IMR-90 (cell line): ENCODE measurements around the gene ACOX3. TPM values are rescaled to one million over a fixed set of nuclear protein-coding genes. Genes with fewer than 3 reads are reported as not detected.

Source experiments
- ATAC-seq: fragments of 200-7000 bp; cut with Tn5 transposase; 2 replicates; pipeline ENCODE4 v1.9.1; 2020; ENCODE audit warnings: low read depth, mild to moderate bottlenecking, moderate library complexity
- BruUV-seq: library from RNA; stranded (reverse); fragments of 400-500 nt; replicated peaks from 2 replicates; lab custom pipeline; 2021; lab: Mats Ljungman, UMichigan
- CTCF ChIA-PET: fragments of 300-600 bp; formaldehyde crosslinking; extraction: SDS; loops from one replicate; lab custom pipeline; 2021; ENCODE audit warnings: antibody characterized with exemption; lab: Yijun Ruan, JAX
- POLR2A ChIA-PET: fragments of 300-600 bp; sonication (Branson Sonifier 250); formaldehyde crosslinking; loops from one replicate; lab custom pipeline; 2022; ENCODE audit warnings: antibody characterized with exemption; ENCODE audit not compliant: unreplicated experiment; lab: Charles Lee
- DNase-seq: peaks from one replicate; pipeline ENCODE4 v3.0.0; 2013
- H2AFZ ChIP-seq: replicated peaks from 2 replicates; pipeline ENCODE3; 2013; ENCODE audit warnings: low read length, mild to moderate bottlenecking; ENCODE audit not compliant: poor library complexity
- H2AK5ac ChIP-seq: 2 replicates; pipeline ENCODE4 v1.6.1; 2013; ENCODE audit warnings: low read depth, low read length, inconsistent platforms
- H2AK9ac ChIP-seq: replicated peaks from 2 replicates; pipeline ENCODE3; 2013; ENCODE audit warnings: mild to moderate bottlenecking, low read depth, low read length, moderate library complexity; ENCODE audit not compliant: poor library complexity
- H2BK120ac ChIP-seq: 2 replicates; pipeline ENCODE4 v1.6.1; 2013; ENCODE audit warnings: low read depth, low read length, inconsistent platforms
- H2BK15ac ChIP-seq: 3 replicates; pipeline ENCODE4 v1.6.1; 2013; ENCODE audit warnings: low read depth, low read length, inconsistent platforms
- H2BK20ac ChIP-seq: 2 replicates; pipeline ENCODE4 v1.6.1; 2013; ENCODE audit warnings: low read depth, mild to moderate bottlenecking, inconsistent platforms, low read length, moderate library complexity
- H2BK5ac ChIP-seq: 2 replicates; pipeline ENCODE4 v1.6.1; 2013; ENCODE audit warnings: mild to moderate bottlenecking, low read depth, low read length, inconsistent platforms; ENCODE audit not compliant: poor library complexity, severe bottlenecking
- H3K14ac ChIP-seq: replicated peaks from 2 replicates; pipeline ENCODE4 v1.6.1; 2013; ENCODE audit warnings: low read depth, low read length, inconsistent platforms
- H3K18ac ChIP-seq: 2 replicates; pipeline ENCODE4 v1.6.1; 2013; ENCODE audit warnings: low read depth, low read length, control low read depth
- H3K23ac ChIP-seq: 2 replicates; pipeline ENCODE4 v1.6.1; 2013; ENCODE audit warnings: low read depth, low read length, inconsistent platforms
- H3K27ac ChIP-seq: 2 replicates; pipeline ENCODE4 v1.5.1; 2013; ENCODE audit warnings: mild to moderate bottlenecking, control low read depth, low read length; ENCODE audit not compliant: insufficient read depth
- H3K27me3 ChIP-seq: 2 replicates; pipeline ENCODE4 v1.6.1; 2013; ENCODE audit warnings: low read length; ENCODE audit not compliant: control insufficient read depth, insufficient read depth
- H3K36me3 ChIP-seq: 2 replicates; pipeline ENCODE4 v1.6.1; 2013; ENCODE audit warnings: low read length, mixed read lengths; ENCODE audit not compliant: control insufficient read depth, insufficient read depth
- H3K4ac ChIP-seq: 2 replicates; pipeline ENCODE4 v1.6.1; 2013; ENCODE audit warnings: low read depth, low read length, inconsistent platforms
- H3K4me1 ChIP-seq: 2 replicates; pipeline ENCODE4 v1.6.1; 2013; ENCODE audit warnings: low read length, mixed read lengths; ENCODE audit not compliant: control insufficient read depth, insufficient read depth
- H3K4me2 ChIP-seq: 2 replicates; pipeline ENCODE4 v1.6.1; 2013; ENCODE audit warnings: low read depth, mild to moderate bottlenecking, control low read depth, low read length, moderate library complexity
- H3K4me3 ChIP-seq: 2 replicates; pipeline ENCODE4 v1.5.1; 2013; ENCODE audit warnings: low read depth, mild to moderate bottlenecking, control low read depth, low read length, moderate library complexity; ENCODE audit not compliant: insufficient read depth
- H3K56ac ChIP-seq: 2 replicates; pipeline ENCODE4 v1.6.1; 2013; ENCODE audit warnings: low read length, inconsistent platforms; ENCODE audit not compliant: insufficient read depth; ENCODE audit errors: extremely low read depth
- H3K79me1 ChIP-seq, 2 experiments: 2 replicates each; pipeline ENCODE4 v1.6.1; 2013; ENCODE audit warnings: low read length in 2 of 2, inconsistent platforms in 1 of 2, low read depth in 1 of 2
- H3K9ac ChIP-seq: 2 replicates; pipeline ENCODE4 v1.6.1; 2013; ENCODE audit warnings: low read depth, low read length, control low read depth
- H3K9me1 ChIP-seq: 2 replicates; pipeline ENCODE4 v1.6.1; 2013; ENCODE audit warnings: low read length, inconsistent platforms; ENCODE audit not compliant: insufficient read depth
- H3K9me3 ChIP-seq: 2 replicates; pipeline ENCODE4 v1.6.1; 2013; ENCODE audit warnings: low read length; ENCODE audit not compliant: control insufficient read depth, insufficient read depth
- H4K20me1 ChIP-seq: 2 replicates; pipeline ENCODE4 v1.6.1; 2013; ENCODE audit warnings: low read length, inconsistent platforms; ENCODE audit not compliant: insufficient read depth
- H4K5ac ChIP-seq: 2 replicates; pipeline ENCODE4 v1.6.1; 2013; ENCODE audit warnings: mild to moderate bottlenecking, low read depth, low read length, control low read depth
- H4K8ac ChIP-seq, 2 experiments: 2 replicates each; pipeline ENCODE4 v1.6.1; 2013; ENCODE audit warnings: low read depth in 2 of 2, low read length in 2 of 2, control low read depth in 1 of 2, inconsistent platforms in 1 of 2
- H4K91ac ChIP-seq: 2 replicates; pipeline ENCODE4 v1.6.1; 2013; ENCODE audit warnings: low read depth, low read length, inconsistent platforms; ENCODE audit not compliant: insufficient read depth
- BHLHE40 ChIP-seq: fragments of 150-350 bp; IDR thresholded peaks from 2 replicates; pipeline ENCODE4 v1.6.1; 2016; ENCODE audit warnings: mild to moderate bottlenecking, low read depth, low read length
- CEBPB ChIP-seq: IDR thresholded peaks from 2 replicates; pipeline ENCODE4 v1.6.1; 2012; ENCODE audit warnings: low read depth, low read length, improper control_type of control experiment
- CHD1 ChIP-seq: IDR thresholded peaks from 2 replicates; pipeline ENCODE4 v1.6.1; 2012; ENCODE audit warnings: low read depth, low read length, improper control_type of control experiment
- FOS ChIP-seq: fragments of 150-350 bp; IDR thresholded peaks from 2 replicates; pipeline ENCODE4 v1.6.1; 2016; ENCODE audit warnings: low read depth, low read length
- MAFK ChIP-seq: IDR thresholded peaks from 2 replicates; pipeline ENCODE4 v1.6.1; 2012; ENCODE audit warnings: low read depth, low read length, improper control_type of control experiment
- MAZ ChIP-seq: IDR thresholded peaks from 2 replicates; pipeline ENCODE4 v1.6.1; 2012; ENCODE audit warnings: low read depth, mild to moderate bottlenecking, low read length, improper control_type of control experiment, moderate library complexity, borderline replicate concordance
- MXI1 ChIP-seq: IDR thresholded peaks from 2 replicates; pipeline ENCODE4 v1.6.1; 2012; ENCODE audit warnings: low read depth, mild to moderate bottlenecking, low read length, moderate library complexity, borderline replicate concordance
- NFE2L2 ChIP-seq: fragments of 150-350 bp; IDR thresholded peaks from 2 replicates; pipeline ENCODE4 v1.6.1; 2016; ENCODE audit warnings: low read depth, mild to moderate bottlenecking, low read length
- POLR2A ChIP-seq: IDR thresholded peaks from 2 replicates; pipeline ENCODE4 v1.6.1; 2012; ENCODE audit warnings: mild to moderate bottlenecking, low read depth, low read length
- RAD21 ChIP-seq: IDR thresholded peaks from 2 replicates; pipeline ENCODE4 v1.6.1; 2012; ENCODE audit warnings: low read length, improper control_type of control experiment
- RCOR1 ChIP-seq: IDR thresholded peaks from 2 replicates; pipeline ENCODE4 v1.6.1; 2012; ENCODE audit warnings: mild to moderate bottlenecking, low read length, improper control_type of control experiment; ENCODE audit not compliant: insufficient replicate concordance
- RFX5 ChIP-seq: IDR thresholded peaks from 2 replicates; pipeline ENCODE4 v1.8.0; 2012; ENCODE audit warnings: low read depth, mild to moderate bottlenecking, low read length, moderate library complexity
- WGBS, 2 experiments: methylation state at CpG; one replicate each; pipeline versions ENCODE4 v1.1.5 to v1.1.7; 2013; ENCODE audit warnings: missing lambda C conversion rate in 2 of 2; ENCODE audit not compliant: insufficient read length in 1 of 2; ENCODE audit errors: extremely low coverage in 2 of 2; 5-methylcytosine and 5-hydroxymethylcytosine counted together
- dilution Hi-C: fragments of 300-500 bp; cut with HindIII; formaldehyde crosslinking; loops from one replicate; pipeline ENCODE4 v1.14.3; 2018; ENCODE audit warnings: low sequenced_read_pairs; ENCODE audit not compliant: unreplicated experiment
- in situ Hi-C: fragments of 300-500 bp; cut with MboI; formaldehyde crosslinking; loops from 3 replicates; pipeline ENCODE4 v1.14.3; 2019; ENCODE audit warnings: low sequenced_read_pairs, inconsistent platforms, mixed read lengths
- intact Hi-C: fragments of 100-400 bp; cut with micrococcal nuclease; formaldehyde crosslinking; loops from 2 replicates; pipeline ENCODE4 v1.10.0; 2022
- polyA plus RNA-seq, 3 experiments: library from polyadenylated mRNA; depleted of rRNA; stranded (reverse); fragments of >200 nt; gene quantifications; 2 replicates each; pipeline ENCODE4 v1.2.3, GENCODE V29; 2012; ENCODE audit warnings: low replicate concordance in 1 of 3
- total RNA-seq: library from RNA; depleted of rRNA; stranded (reverse); fragments of >200 nt; gene quantifications from 2 replicates; pipeline ENCODE4 v1.2.3, GENCODE V29; 2012
- TF ChIP-seq, protein P1 (sequence below): fragments of 150-350 bp; IDR thresholded peaks from 2 replicates; pipeline ENCODE4 v1.6.1; 2016; ENCODE audit warnings: low read depth, mild to moderate bottlenecking, low read length, moderate library complexity, borderline replicate concordance
- TF ChIP-seq, protein P2 (sequence below): fragments of 150-350 bp; IDR thresholded peaks from 2 replicates; pipeline ENCODE4 v1.6.1; 2017; ENCODE audit warnings: mild to moderate bottlenecking, antibody characterized with exemption, low read length, low read depth
- TF ChIP-seq, protein P3 (sequence below): conservative IDR thresholded peaks from 2 replicates; pipeline ENCODE4 v1.5.1; 2012; ENCODE audit warnings: mild to moderate bottlenecking, low read depth, low read length, improper control_type of control experiment

ACOX3 gene
- total and polyA plus RNA-seq, 2 of the 4 experiments (the other 2 are of a cell fraction), result 15.2 to 25.8 TPM

DNA sequence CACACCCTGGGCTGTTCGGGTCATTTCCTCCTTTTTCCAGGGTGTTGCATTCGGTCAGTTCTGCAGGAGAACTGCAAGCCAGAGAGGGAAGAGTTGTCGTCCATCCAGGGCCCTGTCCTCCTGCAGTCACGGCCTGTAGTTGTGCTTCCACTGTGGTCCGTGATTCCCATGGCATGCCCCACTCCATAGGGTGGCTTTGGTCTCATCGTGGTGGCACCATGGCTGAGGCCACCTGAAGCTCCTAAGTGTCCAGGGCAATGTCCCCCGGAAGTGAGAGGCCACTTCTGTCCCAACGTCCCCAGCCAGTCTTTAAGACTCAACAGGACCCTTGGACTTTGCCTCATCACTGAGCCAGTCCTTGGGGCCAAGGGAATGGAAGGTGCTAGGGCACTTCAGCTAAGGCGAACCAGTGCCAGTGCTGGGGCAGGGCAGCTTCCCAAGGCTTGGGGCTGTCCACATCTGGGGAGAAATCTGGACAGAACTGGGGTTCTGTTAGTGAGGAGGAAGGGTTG is 87.3 kb downstream of the ACOX3 start:
- Histone ChIP-seq H3K36me3 (no peaks in the 10 kb centered on the region), H3K18ac (no peak overlapping the region), H4K20me1 (no peaks in the 10 kb centered on the region), H2BK15ac (no peak overlapping the region; the same call in 2 of the 3 replicates), H3K4me1 (peaks cover 16% of the 10 kb centered on the region), H2BK5ac (no peak overlapping the region), H4K8ac (no peak overlapping the region), H2AFZ (no peak overlapping the region), H3K4me2 (no peak overlapping the region), H3K9me3 (no peaks in the 10 kb centered on the region), H4K91ac (no peak overlapping the region), H3K56ac (no peak overlapping the region), H3K4me3 (no peak overlapping the region), H3K14ac (peak overlapping the region; percentile 50; the same call in 1 of the 2 replicates), H2AK9ac (no peak overlapping the region), H3K9me1 (peaks cover 10% of the 10 kb centered on the region; the same call in 1 of the 2 replicates), H3K79me1 (no peaks in the 10 kb centered on the region), H3K27me3 (peaks cover 13% of the 10 kb centered on the region), H3K23ac (no peak overlapping the region), H3K4ac (no peak overlapping the region; the same call in 1 of the 2 replicates), H2BK20ac (no peak overlapping the region; the same call in 1 of the 2 replicates), H2AK5ac (0 out of 2 replicates have a peak overlapping the region, but pooled peaks have one; percentile 24), H3K27ac (no peak overlapping the region), H3K9ac (no peak overlapping the region), H2BK120ac (no peak overlapping the region), H4K5ac (no peak overlapping the region)
- ChIA-PET POLR2A (no interaction called here), CTCF (no interaction called here)
- dilution Hi-C loops, result no loop called here
- DNase-seq, result no peak
- ATAC-seq, result no peak
- in situ Hi-C loops, result no loop called here
- intact Hi-C loops, result loop anchor here (5.0 kb wide), 1 partner anchor 76 kb away; no protein-coding TSS in a partner anchor
- 86% methylated on average over 9 of the region's 9 CpGs; no CpG with 5 or more reads in 1 of the 2 experiments for WGBS, 2 experiments
- no TSS peak for BruUV-seq
- TF ChIP-seq CEBPB, result no peak
- TF ChIP-seq, protein P1, sequence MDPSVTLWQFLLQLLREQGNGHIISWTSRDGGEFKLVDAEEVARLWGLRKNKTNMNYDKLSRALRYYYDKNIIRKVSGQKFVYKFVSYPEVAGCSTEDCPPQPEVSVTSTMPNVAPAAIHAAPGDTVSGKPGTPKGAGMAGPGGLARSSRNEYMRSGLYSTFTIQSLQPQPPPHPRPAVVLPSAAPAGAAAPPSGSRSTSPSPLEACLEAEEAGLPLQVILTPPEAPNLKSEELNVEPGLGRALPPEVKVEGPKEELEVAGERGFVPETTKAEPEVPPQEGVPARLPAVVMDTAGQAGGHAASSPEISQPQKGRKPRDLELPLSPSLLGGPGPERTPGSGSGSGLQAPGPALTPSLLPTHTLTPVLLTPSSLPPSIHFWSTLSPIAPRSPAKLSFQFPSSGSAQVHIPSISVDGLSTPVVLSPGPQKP, result no peak
- no peak for TF ChIP-seq RAD21
- no peak for TF ChIP-seq CHD1
- no peak for TF ChIP-seq RCOR1
- TF ChIP-seq MAZ, result no peak
- no peak for TF ChIP-seq MXI1
- no peak for TF ChIP-seq BHLHE40
- no peak for TF ChIP-seq FOS
- TF ChIP-seq POLR2A, result no peak
- TF ChIP-seq NFE2L2, result no peak
- TF ChIP-seq, protein P2, sequence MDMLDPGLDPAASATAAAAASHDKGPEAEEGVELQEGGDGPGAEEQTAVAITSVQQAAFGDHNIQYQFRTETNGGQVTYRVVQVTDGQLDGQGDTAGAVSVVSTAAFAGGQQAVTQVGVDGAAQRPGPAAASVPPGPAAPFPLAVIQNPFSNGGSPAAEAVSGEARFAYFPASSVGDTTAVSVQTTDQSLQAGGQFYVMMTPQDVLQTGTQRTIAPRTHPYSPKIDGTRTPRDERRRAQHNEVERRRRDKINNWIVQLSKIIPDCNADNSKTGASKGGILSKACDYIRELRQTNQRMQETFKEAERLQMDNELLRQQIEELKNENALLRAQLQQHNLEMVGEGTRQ, result no peak
- TF ChIP-seq, protein P3, sequence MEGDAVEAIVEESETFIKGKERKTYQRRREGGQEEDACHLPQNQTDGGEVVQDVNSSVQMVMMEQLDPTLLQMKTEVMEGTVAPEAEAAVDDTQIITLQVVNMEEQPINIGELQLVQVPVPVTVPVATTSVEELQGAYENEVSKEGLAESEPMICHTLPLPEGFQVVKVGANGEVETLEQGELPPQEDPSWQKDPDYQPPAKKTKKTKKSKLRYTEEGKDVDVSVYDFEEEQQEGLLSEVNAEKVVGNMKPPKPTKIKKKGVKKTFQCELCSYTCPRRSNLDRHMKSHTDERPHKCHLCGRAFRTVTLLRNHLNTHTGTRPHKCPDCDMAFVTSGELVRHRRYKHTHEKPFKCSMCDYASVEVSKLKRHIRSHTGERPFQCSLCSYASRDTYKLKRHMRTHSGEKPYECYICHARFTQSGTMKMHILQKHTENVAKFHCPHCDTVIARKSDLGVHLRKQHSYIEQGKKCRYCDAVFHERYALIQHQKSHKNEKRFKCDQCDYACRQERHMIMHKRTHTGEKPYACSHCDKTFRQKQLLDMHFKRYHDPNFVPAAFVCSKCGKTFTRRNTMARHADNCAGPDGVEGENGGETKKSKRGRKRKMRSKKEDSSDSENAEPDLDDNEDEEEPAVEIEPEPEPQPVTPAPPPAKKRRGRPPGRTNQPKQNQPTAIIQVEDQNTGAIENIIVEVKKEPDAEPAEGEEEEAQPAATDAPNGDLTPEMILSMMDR, result no peak
- no peak for TF ChIP-seq MAFK
- TF ChIP-seq RFX5, result no peak
